Measurements from ENCODE around the gene CALD1.

DNA sequence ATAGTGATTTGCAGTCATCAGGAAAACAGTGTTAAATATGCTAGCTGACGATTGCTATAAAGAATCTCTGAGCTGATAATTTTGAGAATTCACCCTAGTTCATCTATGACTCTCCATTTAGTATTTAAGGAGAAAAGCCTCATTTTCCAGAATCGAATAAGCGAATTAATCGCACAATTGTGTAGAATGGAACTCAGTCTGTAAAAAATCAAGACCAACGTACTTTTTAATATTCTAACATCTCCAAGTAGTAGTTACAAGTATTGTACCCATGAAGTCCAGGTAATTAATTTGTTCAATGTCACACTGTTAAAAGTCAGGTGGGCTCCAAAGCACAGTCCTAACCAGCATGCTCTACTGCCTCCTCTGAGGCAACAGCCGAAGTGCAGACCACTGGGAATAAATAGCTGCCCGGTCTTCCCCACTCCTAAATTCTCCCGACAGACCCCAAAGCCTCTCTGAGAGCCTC, 206.5 kb downstream of the CALD1 start:
- TF ChIP-seq, protein P1, sequence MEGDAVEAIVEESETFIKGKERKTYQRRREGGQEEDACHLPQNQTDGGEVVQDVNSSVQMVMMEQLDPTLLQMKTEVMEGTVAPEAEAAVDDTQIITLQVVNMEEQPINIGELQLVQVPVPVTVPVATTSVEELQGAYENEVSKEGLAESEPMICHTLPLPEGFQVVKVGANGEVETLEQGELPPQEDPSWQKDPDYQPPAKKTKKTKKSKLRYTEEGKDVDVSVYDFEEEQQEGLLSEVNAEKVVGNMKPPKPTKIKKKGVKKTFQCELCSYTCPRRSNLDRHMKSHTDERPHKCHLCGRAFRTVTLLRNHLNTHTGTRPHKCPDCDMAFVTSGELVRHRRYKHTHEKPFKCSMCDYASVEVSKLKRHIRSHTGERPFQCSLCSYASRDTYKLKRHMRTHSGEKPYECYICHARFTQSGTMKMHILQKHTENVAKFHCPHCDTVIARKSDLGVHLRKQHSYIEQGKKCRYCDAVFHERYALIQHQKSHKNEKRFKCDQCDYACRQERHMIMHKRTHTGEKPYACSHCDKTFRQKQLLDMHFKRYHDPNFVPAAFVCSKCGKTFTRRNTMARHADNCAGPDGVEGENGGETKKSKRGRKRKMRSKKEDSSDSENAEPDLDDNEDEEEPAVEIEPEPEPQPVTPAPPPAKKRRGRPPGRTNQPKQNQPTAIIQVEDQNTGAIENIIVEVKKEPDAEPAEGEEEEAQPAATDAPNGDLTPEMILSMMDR (IDR thresholded peaks at IDR 0.05; ENCODE audit: insufficient read depth, low read length), result no peak
- no peak for TF ChIP-seq SPI1 (IDR thresholded peaks at IDR 0.05; ENCODE audit: borderline replicate concordance, low read depth)
- TF ChIP-seq, protein P2, sequence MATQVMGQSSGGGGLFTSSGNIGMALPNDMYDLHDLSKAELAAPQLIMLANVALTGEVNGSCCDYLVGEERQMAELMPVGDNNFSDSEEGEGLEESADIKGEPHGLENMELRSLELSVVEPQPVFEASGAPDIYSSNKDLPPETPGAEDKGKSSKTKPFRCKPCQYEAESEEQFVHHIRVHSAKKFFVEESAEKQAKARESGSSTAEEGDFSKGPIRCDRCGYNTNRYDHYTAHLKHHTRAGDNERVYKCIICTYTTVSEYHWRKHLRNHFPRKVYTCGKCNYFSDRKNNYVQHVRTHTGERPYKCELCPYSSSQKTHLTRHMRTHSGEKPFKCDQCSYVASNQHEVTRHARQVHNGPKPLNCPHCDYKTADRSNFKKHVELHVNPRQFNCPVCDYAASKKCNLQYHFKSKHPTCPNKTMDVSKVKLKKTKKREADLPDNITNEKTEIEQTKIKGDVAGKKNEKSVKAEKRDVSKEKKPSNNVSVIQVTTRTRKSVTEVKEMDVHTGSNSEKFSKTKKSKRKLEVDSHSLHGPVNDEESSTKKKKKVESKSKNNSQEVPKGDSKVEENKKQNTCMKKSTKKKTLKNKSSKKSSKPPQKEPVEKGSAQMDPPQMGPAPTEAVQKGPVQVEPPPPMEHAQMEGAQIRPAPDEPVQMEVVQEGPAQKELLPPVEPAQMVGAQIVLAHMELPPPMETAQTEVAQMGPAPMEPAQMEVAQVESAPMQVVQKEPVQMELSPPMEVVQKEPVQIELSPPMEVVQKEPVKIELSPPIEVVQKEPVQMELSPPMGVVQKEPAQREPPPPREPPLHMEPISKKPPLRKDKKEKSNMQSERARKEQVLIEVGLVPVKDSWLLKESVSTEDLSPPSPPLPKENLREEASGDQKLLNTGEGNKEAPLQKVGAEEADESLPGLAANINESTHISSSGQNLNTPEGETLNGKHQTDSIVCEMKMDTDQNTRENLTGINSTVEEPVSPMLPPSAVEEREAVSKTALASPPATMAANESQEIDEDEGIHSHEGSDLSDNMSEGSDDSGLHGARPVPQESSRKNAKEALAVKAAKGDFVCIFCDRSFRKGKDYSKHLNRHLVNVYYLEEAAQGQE (IDR thresholded peaks at IDR 0.05; ENCODE audit: insufficient replicate concordance, low read depth), result no peak
- TF ChIP-seq POLR2AphosphoS5 (IDR thresholded peaks at IDR 0.05; ENCODE audit: low read depth), result no peak

Data from HL-60 (cell line).